ENCODE data around the gene C18orf32.
"Not testable (repeated sequence)": the region's sequence is repeated elsewhere in the genome, so short reads cannot be mapped to it uniquely, and the experiment has no call there.

Gene C18orf32

DNA sequence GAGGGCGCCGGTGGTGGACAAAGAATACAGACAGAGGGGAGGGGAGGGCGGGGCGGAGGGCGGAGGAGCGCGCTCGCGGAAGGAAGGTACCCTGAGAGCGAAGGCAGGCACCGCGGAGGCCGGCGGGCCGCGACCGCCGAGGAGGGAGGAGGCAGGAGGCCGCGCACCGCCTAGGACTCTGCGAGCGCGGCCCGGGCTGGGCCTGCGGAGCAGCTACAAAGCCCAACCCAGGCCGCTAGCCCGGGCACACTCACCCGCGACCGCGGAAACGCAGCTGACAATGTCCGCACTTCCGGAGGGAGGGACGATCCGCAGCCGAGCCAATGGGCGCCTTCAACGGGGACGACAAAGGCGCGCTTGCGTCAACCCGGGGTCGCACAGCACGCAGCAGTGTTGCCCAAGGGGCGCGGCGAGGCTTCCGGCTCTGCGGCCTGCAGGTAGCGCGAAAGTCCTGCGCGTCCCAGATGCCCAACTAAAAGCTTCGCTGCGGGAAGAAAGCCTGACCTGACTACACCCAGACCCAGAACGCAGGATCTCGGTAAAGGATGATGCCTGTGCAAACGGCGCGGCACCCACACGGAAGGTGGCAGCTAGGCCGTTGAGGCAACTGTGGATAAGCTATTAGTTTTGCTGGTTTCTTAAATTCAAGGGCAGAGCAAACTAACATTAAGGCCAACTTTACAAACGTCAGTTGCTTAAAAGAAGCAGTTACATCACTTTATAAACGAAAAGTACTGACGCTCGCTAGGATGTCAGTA, at the start of gene C18orf32:
Gene C18orf32 (minus strand): TSS at position 282 of the 758 bp plus-strand sequence. CDS start 3,486 bp downstream, outside the sequence.
- peak; percentile 92 to 93 for DNase-seq

DNA sequence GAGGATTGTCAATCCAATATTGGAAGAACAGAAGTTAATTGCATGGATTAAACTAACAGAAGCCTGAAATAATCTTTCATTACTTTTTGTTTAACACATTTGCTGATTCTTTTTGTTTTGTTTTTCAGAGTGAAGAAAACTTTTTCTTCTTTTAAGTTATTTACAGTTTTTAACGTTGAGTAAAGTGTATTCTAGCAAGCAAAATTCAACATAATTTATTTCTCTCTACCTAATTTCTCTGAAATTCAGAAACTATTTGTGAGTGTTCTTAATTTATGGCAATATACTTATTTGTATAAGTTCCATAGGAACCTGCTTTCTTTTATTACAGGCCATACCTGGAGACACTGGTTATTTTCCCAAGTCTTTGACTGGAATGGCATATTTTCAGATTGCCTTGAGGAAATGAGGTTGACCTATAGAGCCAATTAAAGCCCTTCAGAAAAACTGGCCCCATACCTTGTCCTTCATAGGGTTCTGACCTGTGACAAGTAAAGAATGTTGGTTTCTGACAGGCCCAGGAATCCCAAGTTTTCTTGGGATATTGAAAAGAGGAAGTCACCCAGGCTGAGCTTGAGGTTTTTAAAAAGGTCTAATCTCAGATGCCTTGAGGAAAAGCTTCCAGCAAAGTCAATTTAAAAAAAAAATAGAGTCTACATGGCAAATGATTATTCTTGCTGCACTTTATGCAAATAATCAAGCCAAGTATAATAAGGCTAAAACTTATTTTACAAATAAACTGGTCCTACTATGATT, 48.0 kb upstream of the C18orf32 start:
- DNase-seq, result no peak

DNA sequence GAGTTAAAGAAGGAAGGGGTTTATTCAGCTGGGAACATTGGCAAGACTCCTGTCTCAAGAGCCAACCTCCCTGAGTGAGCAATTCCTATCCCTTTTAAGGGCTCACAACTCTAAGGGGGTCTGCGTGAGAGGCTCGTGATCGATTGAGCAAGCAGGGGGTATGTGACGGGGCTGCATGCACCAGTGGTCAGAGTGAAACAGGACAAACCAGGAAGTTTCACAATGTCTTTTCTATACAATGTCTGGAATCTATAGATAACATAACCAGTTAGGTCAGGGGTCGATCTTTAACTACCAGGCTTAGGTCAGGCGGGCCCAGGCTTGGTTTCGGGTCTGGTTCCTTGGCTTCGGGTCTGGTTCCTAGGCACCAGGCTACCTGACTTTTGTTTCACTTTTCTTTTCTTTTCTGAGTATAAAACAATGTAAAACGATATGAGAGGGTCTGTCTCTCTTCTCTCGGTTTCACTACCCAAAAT, 44.7 kb upstream of the C18orf32 start:
- no peak for DNase-seq

DNA sequence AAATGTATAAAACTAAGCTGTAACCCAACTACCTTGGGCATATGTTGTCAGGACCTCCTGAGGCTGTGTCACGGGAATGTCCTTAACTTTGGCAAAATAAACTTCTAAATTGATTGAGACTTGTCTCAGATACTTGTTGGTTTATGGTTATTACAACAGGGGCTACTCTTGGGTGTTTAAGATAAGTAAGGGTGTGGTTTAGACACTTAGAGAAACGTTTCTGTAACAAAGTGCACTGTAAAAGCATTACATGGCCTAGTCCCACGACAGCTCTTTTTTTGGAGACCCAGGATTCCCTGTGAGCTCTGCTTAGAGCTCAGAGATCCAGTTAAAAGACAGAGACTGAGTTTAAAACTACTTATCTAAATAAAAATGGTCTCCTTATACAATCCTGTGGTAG, 42.6 kb upstream of the C18orf32 start:
- DNase-seq, result no peak

DNA sequence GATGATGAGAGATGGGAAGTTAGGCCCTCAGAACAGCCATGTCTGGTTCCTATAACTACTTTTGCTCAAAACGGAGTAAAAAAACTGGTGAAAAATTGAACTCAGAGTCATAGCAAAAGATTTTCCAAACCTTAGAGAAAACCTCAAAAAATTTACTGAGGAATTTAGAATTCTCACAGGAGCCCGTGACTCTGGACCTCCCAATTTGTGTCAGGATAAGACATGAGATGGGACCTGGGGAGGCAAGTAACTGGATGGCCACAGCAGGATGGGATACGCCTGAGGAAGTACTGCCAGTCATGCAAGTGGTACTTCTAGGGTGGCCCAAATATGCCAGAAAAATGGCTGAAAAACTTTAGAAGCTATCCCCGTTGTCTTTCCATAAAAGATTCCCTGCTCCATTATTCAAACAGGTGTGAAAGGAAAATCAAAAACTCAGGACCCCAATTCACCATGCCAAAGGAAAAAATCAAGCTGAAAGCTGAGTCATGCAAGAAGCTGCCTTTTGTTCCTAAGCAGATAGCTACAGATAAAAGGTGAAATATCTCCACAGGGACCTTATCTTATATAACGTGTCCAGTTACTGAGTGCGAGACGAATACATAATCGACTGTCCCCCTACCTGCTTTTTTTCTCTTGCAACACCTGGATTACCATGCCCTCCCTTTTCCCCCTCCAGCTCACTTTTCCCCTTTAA, 40.7 kb upstream of the C18orf32 start:
- no peak for DNase-seq

DNA sequence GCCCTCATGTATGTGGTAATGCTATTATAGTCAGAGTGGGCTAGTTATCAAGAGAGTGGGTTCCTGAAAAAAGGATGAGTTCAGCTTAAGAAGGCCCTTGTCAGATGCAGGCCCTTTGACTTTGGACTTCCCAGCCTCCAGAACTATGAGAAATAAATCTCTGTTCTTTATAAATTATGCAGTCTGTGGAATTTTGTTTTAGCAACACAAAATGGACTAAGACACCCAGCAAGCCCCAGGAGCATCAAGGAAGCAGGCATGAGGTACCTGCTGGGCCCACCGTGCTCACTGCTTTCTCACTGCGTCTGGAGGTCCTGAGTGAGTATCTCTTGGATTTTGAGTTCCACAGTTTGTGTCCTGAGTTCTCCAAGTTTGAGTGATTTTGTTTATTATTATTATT, 38.9 kb upstream of the C18orf32 start:
- DNase-seq, result no peak

DNA sequence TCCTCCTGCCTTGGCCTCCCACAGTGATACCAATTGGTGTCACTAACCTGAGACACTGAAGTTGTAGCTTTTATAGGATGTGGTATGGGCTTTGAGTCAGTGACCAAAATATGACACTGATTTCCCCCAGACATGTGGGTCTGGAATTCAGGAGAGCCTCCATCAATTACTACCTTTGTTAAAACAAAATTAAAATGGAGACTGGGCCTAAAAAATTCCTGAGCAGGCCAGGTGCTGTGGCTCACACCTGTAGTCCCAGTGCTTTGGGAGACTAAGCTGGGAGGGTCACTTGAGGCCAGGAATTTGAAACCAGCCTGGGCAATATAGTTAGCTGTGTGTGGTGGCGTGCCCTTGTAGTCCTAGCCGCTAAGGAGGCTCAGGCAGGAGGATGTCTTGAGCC, 37.9 kb upstream of the C18orf32 start:
- DNase-seq, result no peak

DNA sequence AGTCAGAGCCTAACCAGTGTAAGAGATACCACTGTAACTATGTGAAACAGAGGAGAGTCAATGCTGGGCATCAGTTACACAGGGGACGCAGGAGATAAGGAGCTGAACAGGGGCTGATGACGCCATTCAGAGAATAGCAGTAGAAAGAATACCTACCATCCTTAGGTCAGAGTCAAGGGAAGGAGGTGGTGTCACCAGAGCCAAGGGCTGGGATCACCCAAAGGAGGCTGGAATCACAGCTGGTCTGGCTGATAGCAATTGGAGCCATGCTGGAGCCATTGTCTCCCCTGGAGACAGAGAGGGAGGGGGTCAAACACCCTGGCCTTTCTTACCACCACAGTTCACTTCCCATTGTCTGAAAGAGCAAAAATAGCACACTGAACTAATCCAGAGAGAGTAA, 37.3 kb upstream of the C18orf32 start:
- no peak for DNase-seq

DNA sequence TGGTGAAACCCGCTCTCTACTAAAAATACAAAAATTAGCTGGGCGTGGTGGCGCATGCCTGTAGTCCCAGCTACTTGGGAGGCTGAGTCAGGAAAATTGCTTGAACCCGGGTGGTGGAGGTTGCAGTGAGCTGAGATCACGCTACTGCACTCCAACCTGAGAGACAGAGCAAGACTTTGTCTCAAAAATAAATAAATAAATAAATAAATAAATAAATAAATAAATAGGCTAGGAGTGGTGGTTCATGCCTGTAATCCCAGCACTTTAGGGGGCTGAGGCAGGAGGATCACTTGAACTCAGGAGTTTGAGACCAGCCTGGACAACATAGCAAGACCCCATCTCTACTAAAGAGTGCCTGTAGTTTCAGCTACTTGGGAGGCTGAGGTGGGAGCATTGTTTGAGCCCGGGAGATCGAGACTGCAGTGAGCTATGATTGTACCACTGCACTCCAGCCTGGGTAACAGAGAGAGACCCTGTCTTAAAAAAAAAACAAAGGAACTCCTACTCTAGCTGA, 36.6 kb upstream of the C18orf32 start:
- not testable (repeated sequence) for DNase-seq

DNA sequence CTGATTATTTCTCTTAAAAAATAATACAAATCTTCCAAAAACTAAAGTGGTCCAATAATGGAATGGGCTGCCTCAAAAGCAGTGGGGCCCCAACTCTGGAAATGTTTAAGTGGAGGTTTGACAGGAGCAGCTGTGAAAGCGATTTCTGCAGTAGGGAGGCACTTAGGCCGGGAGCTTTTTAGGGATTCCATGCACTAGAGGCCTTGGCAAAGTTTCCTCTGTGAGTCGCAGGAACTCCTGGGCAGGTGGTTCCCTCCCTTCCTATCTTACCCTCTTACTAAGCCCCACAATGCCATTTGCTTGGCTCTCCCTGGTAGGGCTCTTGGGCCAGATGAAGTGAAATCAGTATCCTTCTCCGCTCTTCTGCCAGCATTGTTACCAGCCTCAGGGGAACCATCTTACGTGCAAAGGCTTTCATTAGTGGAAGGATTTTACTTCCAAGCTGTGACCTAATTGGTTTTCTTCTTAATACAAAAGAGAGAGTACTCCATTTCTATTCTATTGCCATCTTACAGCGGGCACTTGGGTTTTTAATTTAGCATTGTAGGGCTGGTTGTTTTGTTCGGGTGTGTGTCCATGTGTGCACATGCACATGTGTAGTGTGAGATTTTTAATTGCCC, 34.3 kb upstream of the C18orf32 start:
- DNase-seq, result no peak

DNA sequence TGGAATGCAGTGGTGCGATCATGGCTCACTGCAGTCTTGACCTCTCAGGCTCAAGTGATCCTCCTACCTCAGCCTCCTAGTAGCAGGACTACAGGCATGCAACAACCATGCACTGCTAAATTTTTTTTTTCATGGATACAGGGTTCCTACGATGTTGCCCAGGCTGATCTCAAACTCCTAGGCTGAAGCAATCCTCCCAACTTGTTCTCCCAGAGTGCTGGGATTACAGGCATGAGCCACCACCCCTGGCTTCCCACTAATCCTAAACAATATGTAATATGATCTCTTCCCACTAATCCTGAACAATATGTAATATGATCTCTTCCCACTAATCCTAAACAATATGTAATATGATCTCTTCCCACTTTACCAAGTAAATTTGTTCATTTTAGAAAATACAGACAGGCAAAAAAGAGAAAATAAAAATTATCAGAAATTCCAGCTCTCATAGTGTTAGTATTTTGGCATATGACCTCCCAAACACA, 33.7 kb upstream of the C18orf32 start:
- no peak for DNase-seq

DNA sequence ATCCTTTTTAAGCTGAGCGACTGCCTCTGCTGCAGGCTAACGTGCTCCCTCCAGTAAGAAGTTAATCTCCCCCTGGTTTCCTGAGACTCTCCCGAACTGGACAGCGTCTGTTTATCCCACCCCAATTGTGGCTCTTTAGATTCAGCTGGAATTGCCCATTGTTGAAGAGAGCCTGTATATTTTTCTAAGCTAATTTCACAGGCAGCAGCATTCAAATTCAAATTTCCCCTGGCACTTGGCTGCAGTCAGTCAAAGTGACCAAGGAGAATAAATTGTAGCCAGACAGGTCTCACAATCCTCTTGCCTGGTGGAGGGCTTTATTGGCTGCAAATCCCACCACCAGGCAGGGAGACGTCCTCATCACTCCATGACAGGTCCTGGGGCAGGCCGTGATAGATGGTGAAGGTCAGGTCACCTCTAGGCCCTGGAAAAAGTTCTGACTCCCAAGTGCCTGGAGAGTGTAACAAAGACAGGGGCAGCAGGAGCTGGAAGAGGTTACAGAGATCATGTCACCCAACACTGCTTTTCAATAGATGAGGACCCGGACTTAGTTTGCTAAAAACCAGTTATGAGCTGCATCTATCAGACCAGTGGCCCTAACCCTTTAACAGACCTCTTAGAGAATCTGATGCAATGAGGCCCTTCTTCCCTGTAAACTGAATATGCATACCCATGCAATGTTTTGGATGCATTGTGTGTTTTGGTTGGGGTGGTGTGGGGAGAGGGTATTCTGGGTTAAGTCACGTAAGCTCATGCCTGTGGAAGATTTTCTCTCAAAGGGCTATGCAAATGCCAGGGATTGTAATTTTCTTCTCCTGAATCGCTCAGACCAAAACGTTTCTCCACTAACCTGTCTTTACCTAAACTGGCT, 32.3 kb upstream of the C18orf32 start:
- DNase-seq, result no peak

DNA sequence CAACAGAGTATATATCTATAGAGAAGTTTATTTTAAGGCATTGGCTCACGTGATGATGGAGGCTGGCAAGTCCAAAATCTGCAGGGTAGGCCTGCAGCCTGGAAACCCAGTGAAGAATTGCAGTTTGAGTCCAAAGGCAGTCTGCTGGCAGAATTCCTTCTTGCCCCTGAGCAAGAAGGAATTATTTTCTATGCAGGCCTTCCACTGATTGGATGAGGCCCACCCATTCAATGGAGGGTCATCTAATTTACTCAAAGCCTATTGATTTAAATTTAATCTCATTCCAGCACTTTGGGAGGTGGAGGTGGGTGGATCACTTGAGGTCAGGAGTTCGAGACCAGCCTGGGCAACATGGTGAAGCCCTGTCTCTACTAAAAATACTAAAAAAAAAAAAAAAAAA, 30.4 kb upstream of the C18orf32 start:
- no peak for DNase-seq

DNA sequence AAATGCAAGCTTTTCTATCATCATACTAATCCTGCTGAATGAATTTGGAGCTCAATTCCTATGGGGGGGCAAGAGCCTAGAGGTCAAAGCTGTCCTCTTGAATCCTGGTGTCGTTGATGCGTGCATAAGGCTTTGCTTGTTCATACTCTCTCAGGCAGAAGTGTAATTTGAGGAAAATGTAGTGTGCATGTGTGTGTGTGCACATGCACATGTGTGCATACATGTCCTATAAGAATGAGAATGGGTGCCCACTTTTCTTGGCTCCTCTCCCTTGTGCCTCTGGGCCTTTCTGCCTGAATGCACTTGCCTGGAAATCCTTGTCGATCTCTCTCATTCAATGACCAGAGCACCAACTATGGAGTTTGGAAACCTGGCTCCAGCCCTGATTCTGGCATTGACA, 28.5 kb upstream of the C18orf32 start:
- no peak for DNase-seq

DNA sequence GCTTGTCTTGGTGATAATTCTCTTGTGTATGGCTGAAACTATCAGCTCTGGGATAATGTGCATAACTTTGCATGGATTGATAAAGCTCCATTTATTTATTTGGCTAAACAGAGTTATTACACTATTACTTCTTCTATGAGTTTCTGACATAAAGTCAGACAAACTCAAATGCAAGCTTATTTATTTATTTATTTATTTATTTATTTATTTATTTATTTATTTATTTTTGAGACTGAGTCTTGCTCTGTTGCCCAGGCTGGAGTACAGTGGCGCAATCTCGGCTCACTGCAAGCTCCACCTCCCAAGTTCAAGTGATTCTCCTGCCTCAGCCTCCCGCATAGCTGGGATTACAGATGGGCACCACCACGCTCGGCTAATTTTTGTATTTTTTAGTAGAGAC, 28.0 kb upstream of the C18orf32 start:
- not testable (repeated sequence) for DNase-seq

DNA sequence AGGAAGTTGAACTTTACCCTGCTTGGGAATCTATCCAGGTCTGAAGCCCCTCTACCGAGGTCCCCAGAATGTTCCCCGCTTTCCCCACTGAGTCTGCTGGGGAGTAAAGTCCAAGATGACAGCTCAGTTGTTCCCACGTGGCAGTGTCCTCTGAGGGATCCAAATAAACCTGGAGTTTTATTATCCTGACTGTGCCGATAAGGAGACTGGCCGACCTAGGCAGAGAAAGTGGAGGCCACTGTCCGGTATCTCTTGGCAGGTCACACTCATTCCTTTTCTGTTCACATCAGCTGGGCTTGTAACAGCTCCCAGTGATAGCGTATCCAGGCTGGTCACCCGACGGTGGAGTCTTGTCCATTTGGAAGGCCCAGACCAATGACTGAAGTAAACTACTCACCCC, 27.5 kb upstream of the C18orf32 start:
- no peak for DNase-seq

DNA sequence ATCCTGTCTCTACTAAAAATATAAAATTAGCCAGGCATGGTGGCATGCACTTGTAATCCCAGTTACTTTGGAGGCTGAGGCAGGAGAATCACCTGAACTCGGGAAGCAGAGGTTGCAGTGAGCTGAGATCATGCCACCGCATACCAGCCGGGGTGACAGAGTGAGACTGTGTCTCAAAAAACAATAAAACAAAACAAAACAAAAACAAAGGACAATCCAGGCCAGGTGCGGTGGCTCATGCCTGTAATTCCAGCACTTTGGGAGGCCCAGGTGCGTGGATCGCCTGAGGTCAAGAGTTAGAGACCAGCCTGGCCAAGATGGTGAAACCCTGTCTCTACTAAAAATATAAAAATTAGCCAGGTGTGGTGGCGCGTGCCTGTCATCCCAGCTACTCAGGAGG, 25.8 kb upstream of the C18orf32 start:
- not testable (repeated sequence) for DNase-seq

DNA sequence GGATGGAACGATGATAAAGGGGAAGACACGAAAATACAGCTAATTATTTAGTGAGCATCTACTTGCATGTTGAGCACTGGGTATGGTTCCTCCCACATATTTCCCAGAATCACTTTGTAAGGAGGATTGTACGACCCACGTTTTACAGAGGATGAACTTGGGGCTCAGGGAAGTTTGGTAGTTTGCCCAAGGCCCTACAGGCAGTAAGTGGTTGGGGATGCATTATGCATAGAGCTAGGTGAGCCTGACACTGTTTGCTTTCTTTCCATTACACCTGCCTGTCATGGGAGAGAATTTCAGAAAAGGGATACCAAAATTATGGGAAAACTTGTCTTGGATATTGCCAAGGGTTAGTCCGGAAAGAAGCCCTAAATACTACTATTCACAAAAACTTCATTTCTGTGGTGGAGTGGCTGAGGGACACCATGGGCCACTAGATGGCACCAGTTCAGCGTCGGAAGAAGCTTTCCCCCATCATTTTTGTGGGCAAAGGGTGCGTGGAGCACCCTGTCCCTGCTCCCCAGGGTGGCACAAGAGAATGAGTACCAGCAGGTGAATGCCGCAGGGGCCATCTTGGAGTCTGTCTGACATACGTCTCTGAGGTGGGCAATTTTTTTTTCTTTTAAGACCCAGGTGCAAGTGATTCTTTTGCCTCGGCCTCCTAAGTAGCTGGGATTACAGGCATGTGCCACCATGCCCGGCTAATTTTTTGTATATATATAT, 23.5 kb upstream of the C18orf32 start:
- DNase-seq, result peak; percentile 29 to 54

DNA sequence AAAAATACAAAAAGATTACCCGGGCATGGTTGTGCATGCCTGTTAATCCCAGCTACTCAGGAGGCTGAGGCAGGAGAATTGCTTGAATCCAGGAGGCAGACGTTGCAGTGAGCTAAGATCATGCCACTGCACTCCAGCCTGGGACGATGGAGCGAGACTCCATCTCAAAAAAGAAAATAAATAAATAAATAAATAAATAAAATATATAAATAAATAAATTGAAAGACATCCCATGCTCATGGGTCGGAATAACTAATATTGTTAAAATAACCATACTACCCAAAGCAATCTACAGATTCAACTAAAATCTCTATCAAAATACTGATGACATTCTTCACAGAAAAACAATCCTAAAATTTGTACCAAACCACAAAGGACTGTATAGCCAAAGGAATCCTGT, 19.4 kb upstream of the C18orf32 start:
- not testable (repeated sequence) for DNase-seq

DNA sequence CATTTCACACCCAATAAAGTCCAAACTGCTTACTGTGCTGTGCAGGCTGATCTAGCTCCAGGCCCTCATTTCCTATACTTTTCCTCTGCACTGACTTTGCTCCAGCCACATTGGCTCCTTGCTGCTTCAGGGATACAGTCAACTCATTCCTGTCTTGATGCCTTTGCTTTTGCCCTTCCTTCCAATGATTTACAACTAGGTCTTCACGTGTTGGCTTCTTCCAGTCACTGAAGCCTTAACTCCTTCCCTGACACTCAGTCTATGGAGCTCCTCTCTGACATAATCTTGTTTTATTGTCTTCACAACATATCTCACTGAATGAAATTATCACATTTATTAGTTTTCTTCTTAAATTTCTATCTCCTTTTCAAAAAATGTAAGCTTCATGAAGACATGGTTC, 16.9 kb upstream of the C18orf32 start:
- no peak for DNase-seq
